ENCODE measurements around the gene CARMIL1.

CARMIL1 gene

DNA sequence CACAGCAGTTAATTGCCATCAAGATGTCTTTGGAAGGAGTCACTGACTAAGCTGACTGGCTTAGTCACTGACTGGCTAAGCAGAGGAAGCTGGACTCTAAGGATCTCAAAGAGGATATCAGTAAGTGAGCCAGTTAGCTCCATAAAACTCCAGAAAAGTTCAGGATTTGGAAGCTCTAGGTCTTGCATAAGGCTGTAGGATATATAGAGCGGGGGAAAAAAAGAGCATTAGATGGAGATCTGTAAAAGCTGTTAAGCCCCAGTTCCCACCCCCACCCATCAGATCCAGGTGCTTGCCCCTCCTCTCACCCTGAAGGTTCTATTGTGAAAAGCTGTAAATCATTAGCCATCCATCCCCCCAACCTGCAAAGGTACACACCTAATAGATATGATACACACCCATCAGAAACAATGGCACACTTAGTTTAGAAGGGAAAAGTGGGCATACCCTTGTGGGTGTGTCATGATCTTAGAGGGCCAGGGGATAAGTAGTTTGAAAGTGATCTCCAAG is 32.2 kb downstream of the CARMIL1 start:
- peak; percentile 75 for DNase-seq (ENCODE audit: low spot score)

DNA sequence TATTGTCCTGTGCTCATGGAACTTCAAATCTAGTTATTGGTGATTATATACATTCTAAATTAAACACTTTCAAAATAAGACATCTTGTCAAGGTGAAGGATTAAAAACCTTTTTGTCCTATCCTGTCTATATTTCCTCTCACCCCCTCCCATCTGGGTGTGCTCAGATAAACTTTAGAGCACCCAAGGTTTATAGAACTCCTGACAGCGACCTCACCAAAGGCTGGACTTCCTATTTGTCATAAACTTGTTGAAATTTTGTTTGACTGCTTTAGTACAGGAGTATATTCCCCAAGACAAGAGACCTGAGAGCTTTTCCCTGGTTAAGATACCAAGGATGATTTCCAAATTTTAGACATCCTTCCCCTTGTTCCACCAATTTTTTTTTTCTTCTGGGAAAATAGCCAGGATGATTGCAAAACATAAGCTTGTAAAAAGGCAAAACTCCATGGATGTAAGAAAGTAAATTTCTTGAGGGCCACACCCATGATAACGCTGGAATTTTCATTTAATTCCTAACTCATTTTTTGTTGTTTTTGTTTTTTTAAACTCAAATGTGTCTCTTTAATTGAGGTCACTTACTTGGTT is 33.0 kb downstream of the CARMIL1 start:
- DNase-seq (ENCODE audit: low spot score): peak; percentile 46

DNA sequence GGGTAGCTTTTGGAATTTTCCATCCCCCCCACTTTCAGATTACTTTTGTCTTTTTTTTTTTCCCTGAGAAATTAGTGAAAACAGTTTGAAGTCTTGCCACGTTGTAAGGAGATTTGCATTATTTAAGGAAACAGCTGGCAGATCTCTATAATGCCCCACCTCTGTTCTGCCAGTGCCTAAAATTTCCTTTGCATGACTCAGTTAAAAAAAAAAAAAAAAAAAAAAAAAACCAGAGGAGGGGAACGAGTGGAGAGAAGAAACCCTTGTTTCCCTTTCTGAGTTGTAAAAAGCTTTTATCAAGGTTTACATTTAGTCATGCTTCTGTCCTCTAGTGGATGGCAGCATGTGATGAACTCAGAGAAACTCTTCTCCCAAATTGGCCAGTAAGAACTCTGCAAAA is 33.5 kb downstream of the CARMIL1 start:
- DNase-seq (ENCODE audit: low spot score): peak; percentile 72

DNA sequence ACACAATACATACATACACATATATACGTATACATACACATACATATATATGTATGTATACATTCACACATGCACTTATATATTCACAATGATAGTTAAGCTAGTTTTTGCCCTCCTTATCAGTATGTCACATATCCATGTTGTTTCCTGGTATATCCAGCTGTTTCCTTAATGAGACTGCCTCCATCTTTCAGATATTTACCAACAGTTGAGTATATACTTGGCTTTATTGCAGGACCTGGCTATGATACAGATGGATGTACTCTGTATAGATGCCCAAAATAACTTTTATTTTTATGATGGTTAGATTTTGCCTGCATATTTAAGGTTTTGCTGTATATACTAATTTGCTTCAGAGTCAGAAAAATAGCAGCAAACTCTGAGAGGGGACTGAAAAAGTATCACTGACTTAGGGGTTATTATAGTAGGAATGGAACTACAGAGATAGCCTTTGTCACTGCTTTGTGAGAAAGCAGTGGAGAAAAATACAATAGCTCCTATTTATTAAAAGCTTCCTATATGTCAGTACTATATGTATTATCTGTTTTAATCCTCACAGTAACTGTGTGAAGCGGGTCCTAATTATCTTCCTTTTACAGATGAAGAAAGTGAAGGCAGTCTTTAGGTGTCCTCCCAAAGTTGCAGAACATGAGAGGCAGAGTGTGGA is 35.5 kb downstream of the CARMIL1 start:
- DNase-seq (ENCODE audit: low spot score): no peak

DNA sequence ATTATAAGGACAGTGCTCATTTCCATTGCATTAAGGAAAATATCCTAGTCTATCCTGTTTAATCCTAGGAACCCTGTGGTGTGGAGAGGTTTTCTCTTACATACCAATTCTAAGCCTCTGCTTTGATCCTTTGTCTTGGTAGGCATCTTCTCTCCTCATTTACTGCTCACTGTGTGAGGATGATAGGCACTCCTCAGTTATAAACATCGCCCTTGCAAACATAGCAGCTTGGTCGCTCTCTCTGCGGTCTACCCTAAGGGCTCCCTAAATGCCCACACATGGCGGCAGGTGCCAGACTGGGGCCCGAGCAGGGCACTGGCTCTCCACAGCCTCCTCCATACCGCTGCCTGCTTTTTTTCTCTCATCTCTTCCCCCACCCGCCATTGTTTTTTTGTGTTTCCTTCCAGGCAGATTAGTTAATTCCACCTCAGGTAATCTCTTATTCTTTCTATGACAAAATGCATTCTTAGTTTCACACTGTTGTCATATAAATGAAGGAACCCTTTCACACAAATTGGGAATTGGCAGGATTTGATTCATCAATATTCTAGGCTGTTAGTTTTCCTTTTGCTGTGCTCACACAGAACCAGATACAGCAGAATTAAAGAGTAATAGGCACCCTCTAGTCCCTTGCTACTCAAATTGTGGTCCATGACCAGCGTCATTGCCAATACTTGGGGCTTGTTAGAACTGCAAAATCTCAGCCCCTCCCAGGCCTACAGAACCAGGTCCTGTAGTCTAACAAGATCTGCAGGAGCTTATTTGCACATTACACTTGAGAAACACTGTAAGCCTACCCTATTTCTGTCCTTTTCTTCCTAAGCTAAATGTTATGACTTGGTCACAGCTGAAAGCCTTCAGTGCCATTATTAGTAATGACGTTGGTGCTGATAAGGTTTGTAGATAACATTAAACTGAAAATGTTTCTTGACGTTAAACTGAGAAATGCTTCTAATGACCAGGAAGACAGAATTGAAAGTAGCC is 36.3 kb downstream of the CARMIL1 start:
- no peak for DNase-seq (ENCODE audit: low spot score)

DNA sequence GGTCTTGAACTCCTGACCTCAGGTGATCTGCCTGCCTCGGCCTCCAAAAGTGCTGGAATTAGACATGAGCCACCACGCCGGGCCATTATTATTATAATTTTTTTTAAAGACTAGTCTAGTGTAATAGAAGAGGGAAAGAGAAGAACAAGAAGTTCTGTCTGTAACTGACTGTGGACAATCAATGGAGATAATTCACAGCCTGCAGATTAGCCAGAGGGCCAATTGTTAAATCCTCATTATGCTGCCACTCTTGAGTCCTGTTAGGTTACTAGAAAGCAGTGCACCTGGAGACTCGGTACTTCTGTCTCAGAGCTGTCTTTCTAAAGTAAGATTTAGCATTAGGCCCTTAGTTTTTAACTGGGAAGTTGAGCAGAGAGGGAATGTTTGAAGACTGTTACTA is 37.5 kb downstream of the CARMIL1 start:
- no peak for DNase-seq (ENCODE audit: low spot score)

DNA sequence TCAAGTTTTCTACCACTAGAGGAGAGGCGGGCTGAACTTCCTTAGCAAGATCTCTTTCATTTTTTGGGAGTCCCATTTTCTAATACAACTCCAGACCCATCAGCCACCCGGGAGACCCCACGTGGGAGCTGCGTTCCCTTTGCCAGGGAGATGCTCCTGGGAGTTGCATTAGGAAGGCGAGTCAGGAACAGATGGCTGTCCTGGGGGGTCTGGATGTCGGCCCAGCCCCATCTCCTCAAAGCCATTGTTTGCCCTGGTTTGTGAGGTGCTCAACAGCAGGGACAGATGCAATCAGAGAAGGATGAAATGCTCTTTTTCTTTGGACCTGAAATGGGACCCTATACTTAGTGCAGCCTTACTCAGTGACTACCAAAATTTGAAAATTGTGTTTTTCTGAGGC is 39.4 kb downstream of the CARMIL1 start:
- no peak for DNase-seq (ENCODE audit: low spot score)

DNA sequence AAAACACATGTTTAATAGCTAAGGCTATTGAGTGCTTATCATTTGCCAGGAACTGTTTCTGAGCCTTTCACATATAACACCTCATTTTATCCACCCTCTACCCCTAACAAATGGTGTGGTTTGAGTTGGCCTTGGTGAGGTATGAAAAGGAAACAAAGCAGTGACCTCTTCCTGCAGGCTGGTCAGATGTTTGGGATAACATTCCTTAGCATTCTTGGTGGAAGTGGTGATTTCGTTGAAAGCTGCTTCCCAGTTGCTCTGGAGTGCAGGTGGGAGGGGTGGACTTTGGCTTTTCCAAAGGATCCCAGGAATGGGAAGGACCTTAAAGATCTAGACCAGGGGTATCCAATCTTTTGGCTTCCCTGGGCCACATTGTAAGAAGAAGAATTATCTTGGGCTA is 41.3 kb downstream of the CARMIL1 start:
- no peak for DNase-seq (ENCODE audit: low spot score)

DNA sequence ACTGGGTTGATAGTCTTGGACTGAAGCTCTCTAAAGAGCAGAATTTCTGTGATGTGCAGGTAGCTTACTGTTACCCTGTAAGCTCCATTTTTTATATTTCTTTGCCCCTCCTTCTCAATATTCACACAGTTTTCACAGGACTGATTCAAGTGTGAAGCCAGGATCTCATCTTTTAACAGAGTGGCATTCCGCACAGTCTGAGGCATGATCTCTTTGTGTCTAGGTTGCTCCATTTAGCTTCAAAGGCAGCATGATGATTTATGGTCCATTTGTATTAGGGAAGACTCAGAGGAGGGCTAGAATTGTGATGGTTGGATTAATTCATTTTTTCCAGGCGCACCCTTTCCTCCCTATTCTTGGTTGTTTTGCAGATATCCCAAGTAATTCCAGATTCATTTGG is 43.5 kb downstream of the CARMIL1 start:
- DNase-seq (ENCODE audit: low spot score): no peak

DNA sequence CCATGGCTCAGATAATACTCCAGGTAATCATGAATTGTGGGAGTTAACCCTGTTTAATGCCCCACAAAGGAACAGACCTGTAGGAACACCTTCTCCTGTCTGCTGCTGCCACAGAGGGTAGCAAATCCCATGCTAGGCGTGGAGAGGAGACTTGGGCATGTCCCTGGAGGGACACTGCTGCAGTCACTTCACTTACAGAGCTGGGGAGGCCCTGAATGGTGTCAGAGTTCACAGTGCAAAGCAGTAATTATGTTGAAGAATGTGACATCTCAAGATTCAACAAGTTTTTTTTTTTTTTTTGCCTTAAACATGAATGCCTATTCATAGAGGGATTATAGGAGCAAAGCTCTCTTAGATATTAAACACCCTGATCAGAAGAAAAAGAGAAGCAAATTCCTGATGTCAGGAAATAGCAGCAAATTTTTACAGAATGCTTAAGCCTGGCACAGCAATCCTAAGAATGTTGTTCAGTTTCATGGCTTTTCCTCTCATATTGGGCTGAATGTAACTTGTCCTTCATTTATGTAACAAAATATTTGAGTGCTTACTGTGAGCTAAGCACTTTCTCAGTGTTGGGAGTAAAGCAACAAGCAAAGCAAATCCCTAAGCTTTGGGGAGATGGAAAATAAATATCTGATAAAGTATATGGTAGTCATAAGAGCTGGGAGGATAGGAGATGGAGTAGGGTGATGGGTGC is 45.0 kb downstream of the CARMIL1 start:
- DNase-seq (ENCODE audit: low spot score): no peak

DNA sequence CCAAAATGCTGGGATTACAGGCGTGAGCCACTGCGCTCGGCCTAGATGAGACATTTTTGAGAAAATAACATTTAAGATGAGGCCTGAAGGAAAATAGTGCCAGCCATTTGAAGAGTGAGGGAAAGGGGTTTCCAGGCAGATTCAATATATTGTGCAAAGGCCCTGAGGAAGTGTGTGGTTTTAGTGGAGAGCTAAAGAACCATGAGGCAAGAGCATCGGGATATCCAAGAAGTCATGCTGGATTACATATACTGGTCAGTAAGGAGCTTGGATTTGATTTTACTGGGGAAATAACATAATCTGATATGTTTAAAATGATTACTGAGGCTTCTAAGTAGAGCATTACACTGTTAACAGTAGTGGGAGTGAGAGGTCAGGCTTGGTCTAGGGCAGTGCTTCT is 47.0 kb downstream of the CARMIL1 start:
- no peak for DNase-seq (ENCODE audit: low spot score)

DNA sequence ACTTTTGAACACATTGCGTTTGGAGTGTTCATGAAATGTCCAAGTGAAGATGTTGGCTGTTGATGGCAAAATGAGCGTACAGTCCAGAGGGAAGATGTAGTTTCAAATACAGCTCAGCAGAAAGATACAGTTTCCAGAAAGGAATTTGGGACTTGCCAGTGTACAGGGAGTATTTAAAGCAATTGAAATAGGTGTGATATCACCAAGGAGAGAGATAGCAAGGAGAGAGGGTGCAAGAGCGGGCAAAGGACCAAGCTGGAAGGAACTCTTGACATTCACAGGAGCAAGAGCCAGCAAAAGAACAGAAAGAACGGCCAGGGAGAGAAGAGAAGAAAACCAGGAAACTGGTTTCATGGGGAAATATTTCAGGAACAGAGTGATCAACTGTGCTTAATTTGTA is 47.8 kb downstream of the CARMIL1 start:
- DNase-seq (ENCODE audit: low spot score): no peak

DNA sequence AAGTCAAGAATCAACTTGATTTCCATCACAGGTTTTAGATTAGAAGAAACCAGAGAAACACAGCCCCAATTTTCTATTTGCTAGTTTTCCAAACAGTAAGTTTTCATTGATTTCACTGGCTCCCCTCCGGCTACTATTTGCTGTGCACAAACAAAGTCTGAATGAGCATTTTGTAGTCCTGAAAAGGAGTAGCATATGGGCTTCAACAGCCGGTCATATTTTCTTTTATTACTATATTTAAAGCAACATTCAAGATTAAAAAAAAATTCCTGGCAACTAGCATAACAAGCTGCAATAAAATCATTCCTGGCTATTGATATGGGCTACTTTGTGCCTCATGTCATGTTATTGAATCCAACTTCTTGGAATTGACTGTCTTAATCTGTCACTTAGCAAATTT is 48.3 kb downstream of the CARMIL1 start:
- no peak for DNase-seq (ENCODE audit: low spot score)

DNA sequence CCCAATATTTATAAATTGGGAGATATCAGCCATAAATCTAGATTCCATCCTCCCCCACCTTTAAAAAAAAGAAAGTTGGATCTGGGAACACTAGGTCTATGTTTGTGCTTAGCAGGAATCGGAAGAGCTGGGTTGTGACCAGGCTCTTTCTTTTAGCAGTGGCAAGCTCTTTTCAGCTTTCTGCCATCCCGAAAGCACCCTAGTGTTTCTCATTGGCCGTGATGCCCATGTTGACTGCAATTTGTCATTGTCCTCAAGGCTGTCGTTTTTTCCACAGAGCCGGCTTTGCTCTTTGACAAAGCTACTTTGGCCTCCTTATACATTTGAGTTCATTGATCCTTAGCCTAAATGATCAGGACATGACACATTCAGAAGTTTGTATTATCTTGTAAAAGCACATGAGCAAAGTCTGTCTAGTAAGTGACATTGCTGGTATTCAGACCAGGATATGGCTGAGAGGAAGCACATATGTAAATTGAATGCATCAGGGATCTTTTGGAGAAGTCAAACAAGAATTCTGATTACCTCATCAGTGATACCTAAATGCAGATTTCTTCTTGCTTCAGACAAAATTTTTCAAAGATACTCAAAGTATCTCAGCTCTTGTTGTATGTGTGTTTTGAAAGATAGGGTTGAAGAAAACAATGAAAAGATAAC is 50.1 kb downstream of the CARMIL1 start:
- DNase-seq (ENCODE audit: low spot score): no peak

DNA sequence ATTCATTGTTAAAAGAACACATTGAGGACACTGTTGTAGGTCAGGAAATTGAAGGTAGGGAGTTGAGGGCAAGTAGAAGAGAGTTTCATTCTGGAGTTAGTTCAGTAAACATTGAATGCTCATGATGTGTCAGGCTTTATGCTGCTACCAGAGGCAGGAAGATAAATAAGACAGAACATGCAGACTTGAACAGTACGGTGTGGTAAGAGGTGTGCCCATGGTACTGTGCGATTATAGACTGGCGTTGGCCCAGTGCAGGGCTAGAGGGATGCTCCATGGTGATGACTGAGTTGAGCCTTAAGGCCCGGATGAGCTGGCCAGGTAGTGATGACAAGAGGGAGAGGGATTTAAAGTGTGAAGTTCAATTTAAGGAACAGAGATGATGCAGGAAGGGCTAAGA is 50.8 kb downstream of the CARMIL1 start:
- no peak for DNase-seq (ENCODE audit: low spot score)

DNA sequence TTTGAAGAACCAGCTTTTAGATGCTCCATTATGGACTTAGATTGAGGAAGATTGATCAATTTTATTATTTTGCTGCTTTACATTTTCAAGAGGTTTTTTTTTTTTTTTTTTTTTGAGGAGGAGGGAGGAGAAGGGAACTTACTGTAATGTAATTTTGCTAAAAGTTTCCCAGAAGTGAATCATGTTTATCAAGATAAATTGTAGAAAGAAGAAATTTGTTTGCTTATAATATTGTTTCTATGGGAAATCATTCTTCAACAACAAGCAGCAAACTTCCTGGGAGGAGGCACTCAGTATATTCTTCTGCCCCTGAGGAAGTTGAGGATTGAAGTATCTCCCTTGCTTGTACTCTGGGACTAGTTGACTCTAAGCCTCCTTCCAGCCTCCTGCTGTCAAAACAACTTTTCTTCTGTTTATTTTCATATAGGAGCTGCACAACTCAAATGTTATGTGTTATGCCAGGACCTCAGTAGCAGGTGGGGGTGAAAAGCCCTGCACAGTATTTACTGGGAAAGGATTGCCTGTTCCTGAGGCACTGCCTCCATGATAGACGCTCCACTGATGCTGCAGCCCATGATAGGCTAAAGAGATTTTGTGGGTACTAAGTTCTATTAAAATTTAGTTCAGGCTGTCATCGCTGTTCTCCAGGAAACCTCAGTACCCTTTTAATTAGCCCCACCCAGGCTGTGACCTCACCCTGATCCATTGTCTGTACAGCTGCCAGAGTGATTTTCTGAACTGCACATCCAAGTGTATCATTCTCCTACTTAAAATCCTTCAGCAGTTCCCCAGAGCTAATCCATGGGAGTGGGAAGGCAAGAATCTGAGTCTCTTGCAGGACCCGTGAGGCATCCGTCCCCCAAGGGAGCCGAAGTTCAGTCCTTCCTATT is 51.9 kb downstream of the CARMIL1 start:
- no peak for DNase-seq (ENCODE audit: low spot score)

DNA sequence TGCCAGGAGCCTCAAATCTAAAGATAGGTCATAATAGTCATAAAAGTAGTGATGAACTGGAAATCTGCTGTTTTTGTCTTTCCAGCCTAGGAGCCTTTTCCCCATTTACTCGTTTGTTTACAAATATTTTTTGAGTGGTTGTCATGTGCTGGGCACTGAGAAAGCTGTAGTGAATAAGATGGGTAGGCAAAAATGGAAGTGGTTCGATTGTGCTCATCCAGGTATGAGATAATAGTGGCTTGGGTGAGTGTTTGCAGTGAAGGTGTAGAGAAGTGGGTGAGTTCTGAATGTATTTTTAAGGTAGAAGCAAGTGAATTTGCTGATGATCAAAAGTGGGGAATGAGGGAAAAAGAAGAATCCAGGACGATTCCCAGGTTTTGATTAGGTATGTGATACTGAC is 53.0 kb downstream of the CARMIL1 start:
- no peak for DNase-seq (ENCODE audit: low spot score)

DNA sequence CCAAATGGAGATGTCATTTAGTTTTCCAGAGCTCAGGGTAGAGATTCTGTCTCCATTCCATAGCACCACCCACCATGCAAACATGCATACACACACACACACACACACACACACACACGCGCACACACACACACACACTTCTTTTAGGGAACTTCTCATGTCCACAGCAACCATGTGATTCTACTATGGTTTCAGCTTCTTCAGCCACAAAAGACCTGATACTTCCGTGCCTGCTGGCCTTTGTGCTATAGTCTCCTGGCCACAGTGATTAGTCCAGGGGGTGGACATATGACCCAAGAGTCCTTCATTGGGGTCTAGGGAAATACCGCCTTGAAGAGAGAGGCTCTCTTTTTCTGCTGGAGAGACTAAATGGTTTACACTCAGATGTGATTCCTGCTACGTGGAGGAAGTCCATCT is 53.5 kb downstream of the CARMIL1 start:
- DNase-seq (ENCODE audit: low spot score): no peak

DNA sequence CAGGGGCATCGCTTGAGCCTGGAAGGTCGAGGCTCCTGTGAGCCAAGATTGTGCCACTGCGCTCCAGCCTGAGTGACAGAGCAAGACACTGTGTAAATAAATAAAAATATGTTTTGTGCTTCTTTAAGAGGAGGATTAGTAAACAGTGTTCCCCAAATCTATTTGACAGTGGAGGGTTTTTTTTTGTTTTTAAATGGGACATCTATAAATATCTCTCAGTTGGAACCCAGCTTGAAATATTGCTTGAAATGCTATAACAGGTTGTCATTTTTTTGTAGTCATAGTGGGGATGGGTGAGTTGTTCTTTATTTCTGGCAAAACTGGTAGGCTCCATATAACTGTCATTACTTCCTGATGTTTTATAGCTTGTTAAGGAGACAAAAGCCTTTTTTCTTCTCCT is 54.3 kb downstream of the CARMIL1 start:
- no peak for DNase-seq (ENCODE audit: low spot score)

DNA sequence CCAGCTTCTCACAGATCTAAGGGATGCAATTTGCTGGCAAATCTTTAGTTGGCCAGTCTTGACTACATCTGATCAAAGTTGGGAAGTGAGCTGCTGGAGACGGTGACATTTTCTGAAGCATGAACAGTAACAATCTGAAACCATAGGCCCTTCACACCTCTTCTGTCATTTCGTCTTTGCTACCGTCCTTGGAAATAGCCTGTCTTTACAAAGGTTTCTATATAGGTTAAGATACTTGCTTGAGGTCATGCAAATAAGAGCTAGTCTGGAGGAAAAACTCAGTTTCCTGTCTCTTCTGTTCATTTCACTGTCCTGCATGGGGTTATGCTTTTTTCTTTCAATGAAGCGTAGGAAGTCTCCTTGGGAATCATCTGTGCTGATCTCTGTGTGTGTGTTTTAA is 55.6 kb downstream of the CARMIL1 start:
- DNase-seq (ENCODE audit: low spot score): no peak

DNA sequence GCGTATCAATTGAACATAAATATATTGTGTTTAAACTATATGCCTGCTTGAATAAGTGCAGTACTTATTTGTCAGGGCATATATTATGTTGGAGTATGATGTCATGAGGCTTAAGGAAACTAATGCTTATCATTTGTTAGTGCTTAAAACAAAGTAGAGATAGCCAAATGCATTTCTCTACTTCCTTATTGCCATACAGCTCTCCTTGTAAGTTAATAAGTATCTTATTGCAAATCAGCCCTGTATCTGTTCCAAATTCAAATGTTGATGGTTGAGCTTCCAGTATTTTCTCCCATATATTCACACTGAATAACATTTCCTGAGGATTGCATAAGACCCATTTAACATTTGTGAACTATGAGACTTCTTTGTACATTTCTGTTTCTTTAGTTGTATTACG is 57.8 kb downstream of the CARMIL1 start:
- peak; percentile 24 for DNase-seq (ENCODE audit: low spot score)
